AG09319 (cell line): ENCODE measurements around the gene ADIRF.

Source experiments
- DNase-seq: peaks from one replicate; pipeline ENCODE4 v3.0.0-alpha.2; 2010; ENCODE audit warnings: low read depth; ENCODE audit errors: extremely low read depth
- TF ChIP-seq, protein P1 (sequence below): IDR thresholded peaks from 2 replicates; pipeline ENCODE4 v1.5.1; 2011; ENCODE audit warnings: low read depth, mild to moderate bottlenecking, inconsistent platforms, low read length, moderate library complexity

Gene ADIRF

DNA sequence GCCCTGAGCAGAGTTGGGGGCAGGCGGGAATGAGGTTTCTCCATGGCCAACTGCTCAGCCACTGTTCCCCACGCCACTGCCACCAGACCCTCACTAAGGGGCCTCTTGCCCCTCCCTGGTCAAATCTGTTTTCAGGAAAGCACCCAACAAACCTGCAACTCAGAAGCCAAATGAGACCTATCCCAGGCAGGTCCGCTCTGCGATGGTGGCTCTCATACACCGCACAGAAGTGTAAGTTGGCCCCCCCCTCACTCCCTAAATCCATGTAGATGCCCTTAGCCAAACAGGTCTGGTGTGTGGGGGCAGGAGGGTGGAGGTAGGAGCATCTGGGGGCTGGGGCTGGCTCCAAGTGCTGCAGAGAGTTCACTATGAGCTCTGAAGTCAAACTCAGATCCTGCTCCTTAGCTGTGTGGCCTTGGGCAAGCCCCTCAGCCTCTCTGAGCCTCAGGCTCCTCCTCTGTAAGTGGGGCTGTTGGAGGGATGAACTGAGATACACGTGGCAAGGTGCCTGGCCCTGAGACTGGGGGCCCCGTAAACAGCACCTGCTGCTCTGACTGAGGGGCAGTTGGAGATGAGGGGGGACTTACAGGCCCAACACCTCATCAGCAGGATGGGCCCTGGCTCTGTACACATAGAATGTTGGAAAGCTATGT is 12.0 kb upstream of the ADIRF start:
- TF ChIP-seq, protein P1, sequence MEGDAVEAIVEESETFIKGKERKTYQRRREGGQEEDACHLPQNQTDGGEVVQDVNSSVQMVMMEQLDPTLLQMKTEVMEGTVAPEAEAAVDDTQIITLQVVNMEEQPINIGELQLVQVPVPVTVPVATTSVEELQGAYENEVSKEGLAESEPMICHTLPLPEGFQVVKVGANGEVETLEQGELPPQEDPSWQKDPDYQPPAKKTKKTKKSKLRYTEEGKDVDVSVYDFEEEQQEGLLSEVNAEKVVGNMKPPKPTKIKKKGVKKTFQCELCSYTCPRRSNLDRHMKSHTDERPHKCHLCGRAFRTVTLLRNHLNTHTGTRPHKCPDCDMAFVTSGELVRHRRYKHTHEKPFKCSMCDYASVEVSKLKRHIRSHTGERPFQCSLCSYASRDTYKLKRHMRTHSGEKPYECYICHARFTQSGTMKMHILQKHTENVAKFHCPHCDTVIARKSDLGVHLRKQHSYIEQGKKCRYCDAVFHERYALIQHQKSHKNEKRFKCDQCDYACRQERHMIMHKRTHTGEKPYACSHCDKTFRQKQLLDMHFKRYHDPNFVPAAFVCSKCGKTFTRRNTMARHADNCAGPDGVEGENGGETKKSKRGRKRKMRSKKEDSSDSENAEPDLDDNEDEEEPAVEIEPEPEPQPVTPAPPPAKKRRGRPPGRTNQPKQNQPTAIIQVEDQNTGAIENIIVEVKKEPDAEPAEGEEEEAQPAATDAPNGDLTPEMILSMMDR = no peak
- no peak for DNase-seq

DNA sequence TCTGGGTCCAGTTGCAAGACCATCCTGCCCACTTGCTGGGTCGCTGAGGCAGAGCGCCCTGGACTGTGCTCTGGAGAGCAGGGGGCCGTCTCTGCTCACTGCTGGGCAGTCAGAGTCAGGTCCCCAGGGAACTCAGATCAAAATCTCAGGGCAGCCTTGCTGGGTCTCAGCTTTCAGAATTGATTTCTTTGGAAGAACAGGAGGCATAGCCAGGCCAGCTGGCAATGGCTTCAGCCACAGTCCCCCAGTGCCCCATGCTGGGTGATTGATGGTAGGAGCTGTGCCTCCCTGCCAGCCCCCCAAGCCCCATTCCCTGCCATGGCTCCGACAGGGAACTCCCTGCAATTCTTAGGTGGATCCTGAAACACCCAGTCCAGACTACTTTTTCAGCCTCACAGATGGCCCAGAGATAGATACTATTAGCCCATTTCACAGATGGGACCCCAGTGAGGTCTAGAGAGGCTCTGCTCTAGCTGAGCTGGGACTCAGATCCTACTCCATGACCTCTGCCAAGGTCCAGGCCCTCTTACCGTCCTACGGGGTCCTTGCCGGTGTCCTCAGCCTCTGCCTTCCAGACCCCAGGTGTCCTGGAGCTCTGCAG is 11.3 kb upstream of the ADIRF start:
- DNase-seq = no peak
- TF ChIP-seq, protein P1 = no peak

DNA sequence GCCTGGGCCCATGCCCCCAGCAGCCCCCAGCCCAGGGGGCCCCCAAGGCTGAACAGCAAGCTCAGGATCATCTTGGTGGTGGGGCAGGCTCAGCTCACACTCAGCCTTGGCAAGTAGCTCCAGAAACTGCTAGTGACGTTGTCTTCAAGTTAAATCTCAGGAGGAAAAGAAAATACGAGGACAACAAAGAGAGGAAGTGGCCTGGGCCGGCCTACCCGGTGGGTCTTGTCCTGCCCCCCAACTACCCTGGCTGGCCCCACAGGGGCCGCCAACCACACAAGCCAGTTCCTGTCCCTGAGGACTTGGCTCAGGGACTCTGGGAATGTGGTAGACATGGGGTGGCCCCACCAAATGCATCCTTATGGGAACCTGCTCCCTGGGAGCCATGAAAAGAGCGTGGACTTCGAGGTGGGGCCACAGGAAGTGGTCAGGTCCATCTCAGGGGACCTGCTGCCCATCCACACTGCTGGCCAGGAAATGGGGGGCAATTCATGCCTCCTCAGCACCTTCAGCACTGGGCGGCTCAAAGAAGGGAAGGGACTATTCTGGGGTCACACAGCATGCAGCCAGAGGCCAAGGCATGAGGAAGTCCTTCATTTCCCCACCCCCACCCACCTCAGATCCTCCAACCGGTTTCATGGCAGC is 10.7 kb upstream of the ADIRF start, which contains the start of gene MMRN2:
TSS of gene MMRN2 (minus strand) at position 145 of the 645 bp plus-strand sequence. CDS start at position 71, 74 bp downstream.
- TF ChIP-seq, protein P1 = no peak
- DNase-seq = no peak

DNA sequence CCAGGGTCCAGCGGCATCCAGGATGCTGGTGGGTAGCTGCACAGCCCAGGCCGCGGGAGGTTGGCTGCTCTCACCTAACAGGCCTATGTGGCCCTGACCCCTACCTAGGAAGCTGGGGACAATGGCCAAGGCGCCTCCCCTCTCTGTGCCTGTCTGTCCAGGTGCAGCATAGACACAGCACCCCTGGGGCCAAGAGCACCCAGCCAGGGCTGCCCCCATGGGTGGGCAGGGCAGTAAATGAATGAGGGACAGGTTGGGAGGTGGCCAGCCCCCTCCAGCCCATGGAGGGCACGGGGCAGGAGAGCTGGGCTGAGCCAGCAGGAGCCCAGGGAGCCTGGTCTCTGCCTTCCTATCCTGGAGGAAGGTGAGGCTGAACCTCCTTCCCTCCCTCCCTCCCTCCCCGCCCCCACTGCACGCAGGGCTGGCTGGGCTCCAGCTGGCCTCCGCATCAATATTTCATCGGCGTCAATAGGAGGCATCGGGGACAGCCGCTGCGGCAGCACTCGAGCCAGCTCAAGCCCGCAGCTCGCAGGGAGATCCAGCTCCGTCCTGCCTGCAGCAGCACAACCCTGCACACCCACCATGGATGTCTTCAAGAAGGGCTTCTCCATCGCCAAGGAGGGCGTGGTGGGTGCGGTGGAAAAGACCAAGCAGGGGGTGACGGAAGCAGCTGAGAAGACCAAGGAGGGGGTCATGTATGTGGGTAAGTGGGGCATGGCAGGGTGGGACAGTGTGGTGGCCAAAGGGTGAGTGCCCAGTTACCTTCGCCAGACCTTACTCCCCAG is 10.0 kb upstream of the ADIRF start, which contains the start of gene SNCG:
TSS of gene SNCG (plus strand) at position 484 of the 785 bp plus-strand sequence. CDS start at position 583, 99 bp downstream.
- TF ChIP-seq, protein P1 = no peak
- no peak for DNase-seq

DNA sequence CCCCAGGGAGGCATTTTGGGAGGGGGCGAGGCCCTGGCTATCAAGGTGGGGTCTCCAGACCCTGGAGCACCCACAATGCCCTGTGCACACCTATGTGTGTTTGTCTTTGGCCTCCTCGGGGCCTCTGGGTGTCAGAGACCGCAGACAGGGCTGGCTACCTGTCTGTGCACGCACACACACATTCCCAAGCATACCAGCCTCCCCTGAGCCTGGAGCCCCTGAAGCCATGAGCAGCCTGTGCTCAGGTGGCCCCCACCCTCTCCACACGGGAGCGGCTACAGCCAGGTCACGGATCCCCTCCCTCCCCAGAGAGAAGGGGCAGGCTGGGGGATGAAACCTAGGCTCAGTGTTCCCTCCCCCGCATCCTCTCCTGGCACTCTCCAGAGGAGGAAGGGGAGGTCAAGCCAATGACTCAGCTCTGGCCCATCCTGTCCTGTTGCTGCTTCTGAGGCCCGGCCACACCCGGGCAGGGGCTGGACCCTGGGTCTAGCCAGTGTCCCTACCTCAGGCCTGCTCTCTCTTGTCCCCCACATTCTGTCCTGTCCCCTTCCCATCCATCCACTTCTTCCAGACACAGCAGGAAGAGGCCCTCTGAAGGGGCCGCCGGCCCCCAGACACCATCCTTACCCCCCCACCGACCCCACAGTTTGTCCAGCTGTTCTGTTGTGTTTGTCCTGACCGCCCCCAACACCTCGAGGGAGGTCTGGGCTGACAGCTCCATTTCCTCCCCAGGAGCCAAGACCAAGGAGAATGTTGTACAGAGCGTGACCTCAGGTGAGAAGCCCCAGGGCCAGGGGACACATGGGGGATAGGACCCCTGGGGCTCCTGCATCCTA is 9.2 kb upstream of the ADIRF start:
- TF ChIP-seq, protein P1 = no peak
- DNase-seq = no peak

DNA sequence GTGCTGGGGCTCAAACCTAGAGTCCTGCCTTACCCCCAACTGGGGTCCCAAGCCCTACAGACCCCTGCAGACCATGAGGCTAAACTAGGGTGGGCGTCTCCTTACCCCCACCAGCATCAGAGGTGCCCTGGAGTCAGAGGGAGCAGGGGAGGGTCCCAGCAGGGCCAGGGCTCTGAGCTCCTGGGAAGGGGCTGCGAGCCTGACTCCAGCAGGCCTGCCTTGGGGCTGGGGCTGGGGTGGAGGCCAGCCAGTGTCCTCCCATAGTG is 8.6 kb upstream of the ADIRF start:
- DNase-seq = no peak
- TF ChIP-seq, protein P1 = no peak
